ENCODE results near the gene HVCN1.
A peak's percentile ranks its signal among the peaks of the same experiment; 100 is the strongest.
"Not testable (repeated sequence)": the region's sequence is repeated elsewhere in the genome, so short reads cannot be mapped to it uniquely, and the experiment has no call there.

Gene HVCN1

DNA sequence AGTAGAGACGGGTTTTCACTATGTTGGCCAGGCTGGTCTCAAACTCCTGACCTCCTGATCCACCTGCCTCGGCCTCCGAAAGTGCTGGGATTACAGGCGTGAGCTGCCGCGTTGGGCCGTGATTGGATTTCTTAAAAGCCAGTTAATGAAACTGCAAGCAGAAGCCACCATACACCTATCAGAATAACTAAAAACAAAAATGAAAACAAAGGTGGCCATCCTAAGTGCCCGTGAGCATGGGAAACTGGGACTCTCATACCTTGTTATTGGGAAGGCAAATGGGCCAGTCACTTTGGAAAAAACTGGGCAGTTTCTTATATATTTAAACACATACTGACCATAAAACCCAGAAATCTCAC, 82.7 kb downstream of the HVCN1 start:
- no peak for DNase-seq (ENCODE audit: insufficient read length, low spot score)
- no peak for FAIRE-seq
- TF ChIP-seq POU2F2 (IDR thresholded peaks at IDR 0.05; ENCODE audit: low read depth, low read length) (no peak), POLR2AphosphoS5 (IDR thresholded peaks at IDR 0.05; ENCODE audit: low read depth, low read length) (no peak), PAX5 (IDR thresholded peaks at IDR 0.05; ENCODE audit: insufficient read depth, low read length, severe bottlenecking) (no peak), TAF1 (IDR thresholded peaks at IDR 0.05; ENCODE audit: low read depth, low read length) (no peak), POLR2A (IDR thresholded peaks at IDR 0.05; ENCODE audit: low read depth, low read length) (no peak), SPI1 (IDR thresholded peaks at IDR 0.05; ENCODE audit: low read depth, low read length) (no peak)

DNA sequence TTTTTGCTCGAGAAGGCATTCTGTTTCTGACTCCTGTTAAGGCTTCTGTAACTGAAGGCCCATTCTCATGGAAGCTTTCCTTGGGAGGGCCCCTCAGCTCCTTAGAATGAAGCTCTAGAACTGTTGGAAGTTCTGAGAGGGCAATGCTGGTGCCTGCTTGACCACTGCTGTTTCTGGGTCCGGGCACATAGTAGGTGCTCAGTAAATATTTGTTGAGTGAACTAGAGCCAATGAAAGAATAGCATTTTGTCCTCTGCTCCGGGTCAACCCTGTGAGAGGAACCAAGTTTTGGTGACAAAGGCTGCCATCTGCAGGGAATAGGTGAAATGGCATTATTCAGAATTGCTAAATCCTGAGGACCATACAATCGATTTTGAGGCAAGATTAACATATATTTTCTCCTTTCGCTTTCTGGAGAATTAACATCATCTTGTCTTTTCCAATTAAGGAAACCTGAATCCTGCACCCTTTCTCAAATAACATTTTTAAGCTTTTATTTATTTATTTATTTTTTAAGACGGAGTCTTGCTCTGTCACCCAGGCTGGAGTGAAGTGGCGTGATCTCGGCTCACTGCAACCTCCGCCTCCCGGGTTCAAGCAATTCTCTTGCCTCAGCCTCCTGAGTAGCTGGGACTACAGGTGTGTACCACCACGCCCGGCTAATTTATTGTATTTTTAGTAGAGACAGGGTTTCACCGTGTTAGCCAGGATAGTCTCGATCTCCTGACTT, 86.7 kb downstream of the HVCN1 start:
- 0 out of 2 replicates have a peak, but pooled peaks have one; percentile 34 for TF ChIP-seq POU2F2 (IDR thresholded peaks at IDR 0.05; ENCODE audit: low read depth, low read length)
- peak; percentile 80 for FAIRE-seq
- not testable (repeated sequence) for DNase-seq (ENCODE audit: insufficient read length, low spot score)

DNA sequence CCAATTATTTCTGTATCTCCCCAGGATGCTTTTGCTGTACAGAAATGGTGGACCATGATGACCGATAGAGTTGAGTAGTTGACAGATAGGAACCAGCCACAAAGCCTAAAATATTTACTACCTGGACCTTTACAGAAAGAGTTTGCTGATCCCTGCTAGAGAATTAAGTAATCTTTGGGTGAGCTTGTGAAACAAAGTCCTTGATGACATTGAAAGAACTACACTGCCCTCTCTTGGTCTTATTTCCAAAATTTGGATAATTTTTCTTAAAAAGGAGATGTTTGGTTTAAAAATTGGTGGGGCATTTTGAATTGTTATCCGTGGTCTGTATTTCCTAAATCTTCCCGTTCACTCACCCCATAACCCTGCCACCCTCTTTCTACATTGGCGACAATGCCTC, 88.7 kb downstream of the HVCN1 start:
- FAIRE-seq (peak; percentile 35), DNase-seq (ENCODE audit: insufficient read length, low spot score) (no peak)
- TF ChIP-seq POLR2A (IDR thresholded peaks at IDR 0.05; ENCODE audit: low read depth, low read length) (no peak), POU2F2 (IDR thresholded peaks at IDR 0.05; ENCODE audit: low read depth, low read length) (no peak), SPI1 (IDR thresholded peaks at IDR 0.05; ENCODE audit: low read depth, low read length) (no peak)

DNA sequence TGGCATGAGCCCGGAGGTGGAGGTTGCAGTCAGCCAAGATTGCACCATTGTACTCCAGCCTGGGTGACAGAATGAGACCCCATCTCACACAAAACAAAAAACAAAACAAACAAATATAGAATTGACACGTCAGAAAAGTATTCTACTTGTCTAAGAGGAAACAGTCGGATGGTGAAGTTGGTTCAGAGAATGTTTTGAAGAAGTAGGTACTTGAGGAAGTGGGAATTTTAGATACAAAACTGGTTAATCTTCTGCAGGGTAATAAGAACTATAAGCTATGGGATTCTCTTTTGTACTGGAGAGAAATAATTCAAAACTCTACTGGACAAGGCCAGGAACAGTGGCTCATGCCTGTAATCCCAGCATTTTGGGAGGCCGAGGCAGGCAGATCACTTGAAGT, 89.6 kb downstream of the HVCN1 start:
- DNase-seq (ENCODE audit: insufficient read length, low spot score) (no peak), FAIRE-seq (no peak)
- TF ChIP-seq SPI1 (IDR thresholded peaks at IDR 0.05; ENCODE audit: low read depth, low read length) (peak; percentile 51), TAF1 (IDR thresholded peaks at IDR 0.05; ENCODE audit: low read depth, low read length) (no peak)
